Caco-2 (cell line): ENCODE data around the gene UBASH3B. TPM values are rescaled to one million over a fixed set of nuclear protein-coding genes. Genes with fewer than 3 reads are reported as not detected.
A peak's percentile ranks its signal among the peaks of the same experiment; 100 is the strongest.

Source experiments
- BruUV-seq: library from RNA; stranded (reverse); fragments of 400-500 nt; replicated peaks from 2 replicates; lab custom pipeline; 2021; lab: Mats Ljungman, UMichigan
- CTCF ChIA-PET: fragments of 300-600 bp; sonication (Branson Sonifier 250); formaldehyde crosslinking; loops from one replicate; lab custom pipeline; 2022; ENCODE audit warnings: antibody characterized with exemption; lab: Charles Lee
- POLR2A ChIA-PET: fragments of 300-600 bp; sonication (Branson Sonifier 250); formaldehyde crosslinking; loops from one replicate; lab custom pipeline; 2022; ENCODE audit warnings: antibody characterized with exemption; lab: Charles Lee
- DNase-seq, 2 experiments: peaks; one replicate each; pipeline versions ENCODE4 v3.0.0 to v3.0.0-alpha.2; 2020 to 2022
- H3K27me3 ChIP-seq: replicated peaks from 2 replicates; pipeline ENCODE4 v1.6.0; 2011; ENCODE audit warnings: low read length; ENCODE audit not compliant: control insufficient read depth, insufficient read depth
- H3K36me3 ChIP-seq: 2 replicates; pipeline ENCODE4 v1.5.1; 2011; ENCODE audit warnings: low read length; ENCODE audit not compliant: control insufficient read depth, insufficient read depth
- H3K4me1 ChIP-seq: fragments of 250-450 bp; sonication (Bioruptor Pico); 2 replicates; pipeline ENCODE4 v1.5.1; 2020; ENCODE audit warnings: mild to moderate bottlenecking
- H3K4me3 ChIP-seq: 2 replicates; pipeline ENCODE4 v1.5.1; 2011; ENCODE audit warnings: low read depth, mild to moderate bottlenecking, control low read depth, low read length
- H3K9me3 ChIP-seq: fragments of 250-450 bp; sonication (Bioruptor Pico); 2 replicates; pipeline ENCODE4 v1.5.1; 2020; ENCODE audit warnings: mild to moderate bottlenecking, moderate library complexity
- H3K27ac Mint-ChIP-seq: one replicate; pipeline ENCODE4 v1.8.0; 2022; ENCODE audit warnings: mixed read lengths; ENCODE audit not compliant: unreplicated experiment
- H3K27me3 Mint-ChIP-seq: one replicate; pipeline ENCODE4 v1.8.0; 2022; ENCODE audit warnings: mixed read lengths; ENCODE audit not compliant: insufficient read depth, unreplicated experiment
- H3K36me3 Mint-ChIP-seq: one replicate; pipeline ENCODE4 v1.8.0; 2022; ENCODE audit warnings: mild to moderate bottlenecking, mixed read lengths; ENCODE audit not compliant: insufficient read depth, unreplicated experiment
- H3K4me1 Mint-ChIP-seq: one replicate; pipeline ENCODE4 v1.8.0; 2022; ENCODE audit warnings: low read depth, mixed read lengths; ENCODE audit not compliant: unreplicated experiment
- H3K4me3 Mint-ChIP-seq: one replicate; pipeline ENCODE4 v1.8.0; 2022; ENCODE audit warnings: mild to moderate bottlenecking, moderate library complexity, mixed read lengths; ENCODE audit not compliant: unreplicated experiment
- H3K9me3 Mint-ChIP-seq: one replicate; pipeline ENCODE4 v1.8.0; 2022; ENCODE audit warnings: mixed read lengths; ENCODE audit not compliant: unreplicated experiment
- CTCF ChIP-seq, 2 experiments: fragments of 200-600 bp in 1 of 2; IDR thresholded peaks; 1 replicate in 1 of 2; 2 replicates in 1 of 2; pipeline versions ENCODE4 v1.5.1 to v1.8.0; 2011 to 2022; ENCODE audit warnings: antibody characterized with exemption in 1 of 2, control low read depth in 1 of 2, inconsistent platforms in 1 of 2, low read depth in 1 of 2, low read length in 1 of 2, mild to moderate bottlenecking in 1 of 2, moderate library complexity in 1 of 2; ENCODE audit not compliant: insufficient read depth in 1 of 2, severe bottlenecking in 1 of 2, unreplicated experiment in 1 of 2
- intact Hi-C: fragments of 100-400 bp; cut with micrococcal nuclease; formaldehyde crosslinking; loops from one replicate; pipeline ENCODE4 v1.10.0; 2022; ENCODE audit not compliant: unreplicated experiment
- total RNA-seq: library from RNA; stranded (reverse); gene quantifications from 2 replicates; pipeline ENCODE4 v1.2.3, GENCODE V29; 2022

Gene UBASH3B
- total RNA-seq, 1 experiment from 2014 or later: 21.5 TPM

- Mint-ChIP-seq H3K9me3 (no peaks in the 10 kb centered on the region), H3K27ac (no peak overlapping the region), H3K36me3 (peaks cover 3% of the 10 kb centered on the region), H3K4me1 (peaks cover 18% of the 10 kb centered on the region), H3K4me3 (no peak overlapping the region), H3K27me3 (no peaks in the 10 kb centered on the region)
- no peaks in the 10 kb centered on the region for H3K9me3 ChIP-seq
- ChIA-PET CTCF (interaction anchor here (1.7 kb wide), 1 partner anchor 160 kb away, joined by 5 read pairs; no protein-coding TSS in a partner anchor), POLR2A (no interaction called here)
- TF ChIP-seq CTCF (IDR thresholded peaks at IDR 0.05; ENCODE audit: insufficient read depth in 1 of 2, low read depth in 1 of 2, low read length in 1 of 2, severe bottlenecking in 1 of 2, unreplicated experiment in 1 of 2): peak; percentile 25 to 26
- no peak for DNase-seq
- no TSS peak for BruUV-seq
- intact Hi-C loops: no loop called here
- H3K27me3 ChIP-seq: no peaks in the 10 kb centered on the region
- H3K4me1 ChIP-seq: peaks cover 19% of the 10 kb centered on the region
- no peaks in the 10 kb centered on the region for H3K36me3 ChIP-seq
- H3K4me3 ChIP-seq: no peak overlapping the region
These were observed 133.4 kb downstream of the UBASH3B start for GRCh38 chr11:122788781-122789535.

- H3K4me3 Mint-ChIP-seq: no peak overlapping the region
- H3K9me3 Mint-ChIP-seq: no peaks in the 10 kb centered on the region
- H3K27me3 Mint-ChIP-seq: no peaks in the 10 kb centered on the region
- no peaks in the 10 kb centered on the region for H3K36me3 Mint-ChIP-seq
- no peak overlapping the region for H3K27ac Mint-ChIP-seq
- H3K4me1 ChIP-seq: peaks cover 9% of the 10 kb centered on the region
- ChIA-PET POLR2A (no interaction called here), CTCF (interaction anchor here (1.7 kb wide), 1 partner anchor 161 kb away, joined by 5 read pairs; no protein-coding TSS in a partner anchor)
- no peak overlapping the region for H3K4me3 ChIP-seq
- no peak for DNase-seq
- intact Hi-C loops: no loop called here
- BruUV-seq: no TSS peak
- TF ChIP-seq CTCF (IDR thresholded peaks at IDR 0.05; ENCODE audit: insufficient read depth in 1 of 2, low read depth in 1 of 2, low read length in 1 of 2, severe bottlenecking in 1 of 2, unreplicated experiment in 1 of 2): no peak
- H3K27me3 ChIP-seq: no peaks in the 10 kb centered on the region
- H3K36me3 ChIP-seq: no peaks in the 10 kb centered on the region
- peaks cover 13% of the 10 kb centered on the region for H3K4me1 Mint-ChIP-seq
- H3K9me3 ChIP-seq: no peaks in the 10 kb centered on the region
These were observed 134.4 kb downstream of the UBASH3B start for GRCh38 chr11:122789907-122790306.

GRCh38 chr11:122791411-122791810 lies 135.9 kb downstream of the UBASH3B start:
- H3K4me3 Mint-ChIP-seq: no peak overlapping the region
- TF ChIP-seq CTCF (IDR thresholded peaks at IDR 0.05; ENCODE audit: insufficient read depth in 1 of 2, low read depth in 1 of 2, low read length in 1 of 2, severe bottlenecking in 1 of 2, unreplicated experiment in 1 of 2): no peak
- Histone ChIP-seq H3K9me3 (no peaks in the 10 kb centered on the region), H3K4me3 (no peak overlapping the region), H3K36me3 (no peaks in the 10 kb centered on the region), H3K4me1 (no peaks in the 10 kb centered on the region), H3K27me3 (no peaks in the 10 kb centered on the region)
- intact Hi-C loops: no loop called here
- H3K27ac Mint-ChIP-seq: no peak overlapping the region
- peaks cover 5% of the 10 kb centered on the region for H3K4me1 Mint-ChIP-seq
- DNase-seq: no peak
- POLR2A ChIA-PET: no interaction called here
- no peaks in the 10 kb centered on the region for H3K36me3 Mint-ChIP-seq
- CTCF ChIA-PET: no interaction called here
- BruUV-seq: no TSS peak
- no peaks in the 10 kb centered on the region for H3K9me3 Mint-ChIP-seq
- H3K27me3 Mint-ChIP-seq: no peaks in the 10 kb centered on the region
